ENCODE results near the gene FBXL17. TPM values are rescaled to one million over a fixed set of nuclear protein-coding genes. Genes with fewer than 3 reads are reported as not detected.

Gene FBXL17
- total RNA-seq, 1 experiment from 2014 or later = 3.5 TPM

- CTCF ChIA-PET = interaction anchor here (1.4 kb wide), 1 partner anchor 12 kb away, joined by 3 read pairs; no protein-coding TSS in a partner anchor
- ATAC-seq = peak; percentile 51
- POLR2A ChIA-PET = no interaction called here
- Mint-ChIP-seq H3K4me3 (no peak overlapping the region), H3K36me3 (no peaks in the 10 kb centered on the region), H3K27me3 (ENCODE audit: low read depth) (no peaks in the 10 kb centered on the region), H3K9me3 (no peaks in the 10 kb centered on the region), H3K4me1 (peaks cover 4% of the 10 kb centered on the region), H3K27ac (no peak overlapping the region)
- TF ChIP-seq AR (CRISPR knock-in tag; IDR thresholded peaks at IDR 0.05) (no peak), NR2C2 (CRISPR knock-in tag; IDR thresholded peaks at IDR 0.05) (no peak), ATF2 (CRISPR knock-in tag; IDR thresholded peaks at IDR 0.05; ENCODE audit: borderline replicate concordance, low read depth) (no peak), TCF7 (CRISPR knock-in tag; IDR thresholded peaks at IDR 0.05; ENCODE audit: low read depth) (no peak), E2F4 (CRISPR knock-in tag; IDR thresholded peaks at IDR 0.05; ENCODE audit: borderline replicate concordance, low read depth) (no peak), ZNF416 (CRISPR knock-in tag; IDR thresholded peaks at IDR 0.05) (no peak), ZBTB21 (CRISPR knock-in tag; IDR thresholded peaks at IDR 0.05; ENCODE audit: borderline replicate concordance) (no peak), HMGXB4 (CRISPR knock-in tag; IDR thresholded peaks at IDR 0.05) (no peak), ZNF138 (CRISPR knock-in tag; conservative IDR thresholded peaks at IDR 0.05) (no peak), CREM (CRISPR knock-in tag; IDR thresholded peaks at IDR 0.05) (no peak), ZNF425 (CRISPR knock-in tag; conservative IDR thresholded peaks at IDR 0.05) (no peak), ZBTB43 (CRISPR knock-in tag; IDR thresholded peaks at IDR 0.05) (no peak), GTF2I (CRISPR knock-in tag; conservative IDR thresholded peaks at IDR 0.05) (no peak), ESRRA (CRISPR knock-in tag; IDR thresholded peaks at IDR 0.05; ENCODE audit: borderline replicate concordance) (no peak)
- no peak for DNase-seq (ENCODE audit: low spot score)
Measured at GRCh38 chr5:108334225-108334624, 47.7 kb downstream of the FBXL17 start.

GRCh38 chr5:108326982-108327381 lies 54.9 kb downstream of the FBXL17 start:
- Mint-ChIP-seq H3K27me3 (ENCODE audit: low read depth) (no peaks in the 10 kb centered on the region), H3K36me3 (no peaks in the 10 kb centered on the region), H3K4me3 (no peak overlapping the region), H3K27ac (no peak overlapping the region), H3K4me1 (no peaks in the 10 kb centered on the region), H3K9me3 (no peaks in the 10 kb centered on the region)
- DNase-seq (ENCODE audit: low spot score) (no peak), ATAC-seq (no peak)
- TF ChIP-seq OVOL2 (CRISPR knock-in tag; IDR thresholded peaks at IDR 0.05; ENCODE audit: borderline replicate concordance) = no peak
- ChIA-PET CTCF (interaction anchor here (0.7 kb wide), 1 partner anchor 755 kb away, joined by 3 read pairs; no protein-coding TSS in a partner anchor), POLR2A (no interaction called here)

Data from WTC11 (cell line).